Limb (tissue), 2 donors: ENCODE results near the gene TFE3.

Source experiments
- DNase-seq, 2 donors: peaks; one replicate each; pipeline ENCODE4 v3.0.0-alpha.2; 2016; ENCODE audit errors: extremely low spot score in 2 of 2

The TFE3 gene

DNA sequence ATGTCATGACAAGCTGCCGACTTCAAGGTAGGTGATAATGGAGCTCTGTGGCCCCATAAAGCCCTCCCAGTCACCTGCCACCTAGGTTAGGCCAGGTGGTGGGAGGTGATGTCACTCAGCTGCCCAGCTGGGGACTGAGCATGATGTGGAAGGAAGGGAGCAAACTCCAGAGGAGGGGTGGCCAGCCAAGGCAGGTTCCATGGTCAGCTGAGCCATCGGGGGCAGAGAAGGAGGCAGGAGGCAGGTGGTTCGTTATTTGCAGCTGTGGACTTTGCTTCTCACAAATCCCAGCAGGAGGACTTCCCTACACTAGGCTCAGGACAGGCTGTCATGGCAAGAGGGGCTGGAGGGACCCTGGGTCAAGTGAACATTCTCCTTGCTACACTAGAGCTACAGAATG lies 17.8 kb upstream of the TFE3 start:
- no peak for DNase-seq

DNA sequence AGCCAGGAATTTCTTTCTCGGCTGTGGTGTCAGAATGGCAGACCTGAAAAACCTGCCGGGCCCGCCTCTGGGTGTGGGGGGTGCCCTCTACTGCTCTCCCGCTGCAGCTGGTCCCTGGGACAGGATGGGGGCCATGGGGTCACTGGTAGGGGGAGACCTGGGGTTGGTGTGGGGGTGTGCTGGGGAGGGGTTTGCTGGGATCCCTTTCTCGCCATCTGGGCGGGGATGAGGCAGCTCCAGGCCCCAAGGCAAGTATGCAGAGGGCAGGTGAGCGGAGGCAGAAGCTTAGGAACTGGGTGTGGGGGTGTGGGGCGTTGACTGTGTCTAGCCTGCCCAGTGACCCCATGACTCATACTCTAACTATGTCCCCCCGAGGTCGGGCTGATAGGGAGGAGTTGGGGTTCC lies 16.5 kb upstream of the TFE3 start:
- no peak for DNase-seq

DNA sequence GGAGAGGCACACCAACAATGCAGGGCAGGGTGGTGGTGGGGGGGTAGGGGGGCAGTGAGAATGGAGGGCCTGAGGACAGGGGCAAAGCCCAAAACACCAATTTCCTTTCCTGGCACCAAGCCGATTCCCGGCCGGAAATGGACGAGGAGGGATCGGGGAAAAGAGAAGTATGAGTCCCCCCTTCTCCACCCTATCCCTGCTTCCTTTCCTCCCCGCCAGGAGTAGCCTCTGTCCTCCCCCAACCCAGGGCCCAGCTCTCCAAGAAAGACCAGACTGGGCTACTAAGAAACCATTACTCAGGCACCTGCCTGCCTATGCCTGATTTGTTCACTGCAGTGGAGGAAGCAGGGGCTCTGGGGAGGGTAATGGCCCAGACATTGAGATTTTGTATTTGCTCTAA lies 16.0 kb upstream of the TFE3 start:
- DNase-seq = no peak

DNA sequence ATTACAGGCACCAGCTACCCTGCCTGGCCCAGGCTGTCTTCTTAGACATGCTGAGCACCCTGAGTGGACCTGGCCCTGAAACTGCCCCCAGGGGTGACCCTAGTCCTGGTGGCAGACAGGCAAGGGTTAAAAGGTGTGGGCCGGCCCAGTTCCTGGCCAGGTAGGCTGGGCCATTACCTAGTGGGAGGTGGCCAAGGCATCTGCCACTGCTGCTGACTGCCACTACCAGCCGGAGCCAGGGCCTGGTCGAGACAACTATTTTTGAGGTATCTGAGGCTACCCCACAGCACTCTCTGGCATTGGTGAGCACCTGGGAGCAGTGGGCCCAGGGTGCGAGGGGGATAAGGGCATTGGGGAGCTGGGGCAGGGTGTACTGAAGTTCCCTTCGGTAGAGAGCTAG lies 15.6 kb upstream of the TFE3 start, which contains the start of gene CCDC120:
CCDC120 (plus strand) TSS at position 206 of the 400 bp plus-strand sequence. CDS start 3,043 bp downstream, outside the sequence.
- DNase-seq = no peak

DNA sequence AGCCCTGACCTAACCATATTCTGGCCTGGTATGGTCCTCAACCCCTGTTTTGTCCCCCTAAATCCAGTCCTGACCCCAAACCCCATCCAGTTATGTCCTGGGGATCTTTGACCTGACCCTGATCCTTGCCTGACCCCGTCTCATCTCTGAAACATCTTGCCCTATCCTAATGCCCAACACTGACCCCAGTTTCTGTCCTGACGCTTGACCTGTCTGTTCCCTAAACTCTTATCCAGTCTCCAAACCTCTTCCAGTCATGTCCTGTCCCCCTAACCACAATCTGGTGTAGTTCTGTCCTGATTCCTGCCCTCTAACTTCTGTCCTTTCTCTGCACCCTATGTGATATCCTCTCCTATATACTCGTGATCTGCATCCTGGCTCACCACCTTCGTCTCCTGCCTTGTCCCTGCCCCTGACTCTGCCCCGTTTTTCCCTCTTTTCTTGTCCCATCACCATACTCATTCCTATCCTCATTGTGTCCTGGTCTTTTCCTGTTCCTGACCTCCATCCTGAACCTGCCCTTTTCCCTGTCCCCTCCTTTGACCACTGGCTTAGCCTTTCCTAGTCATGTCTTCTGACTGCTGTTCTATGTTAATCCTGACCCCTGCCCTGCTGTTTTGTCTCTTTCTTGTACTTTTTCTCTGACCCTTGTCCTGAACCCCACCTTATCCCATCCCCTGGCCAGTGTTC lies 11.1 kb upstream of the TFE3 start:
- no peak for DNase-seq

DNA sequence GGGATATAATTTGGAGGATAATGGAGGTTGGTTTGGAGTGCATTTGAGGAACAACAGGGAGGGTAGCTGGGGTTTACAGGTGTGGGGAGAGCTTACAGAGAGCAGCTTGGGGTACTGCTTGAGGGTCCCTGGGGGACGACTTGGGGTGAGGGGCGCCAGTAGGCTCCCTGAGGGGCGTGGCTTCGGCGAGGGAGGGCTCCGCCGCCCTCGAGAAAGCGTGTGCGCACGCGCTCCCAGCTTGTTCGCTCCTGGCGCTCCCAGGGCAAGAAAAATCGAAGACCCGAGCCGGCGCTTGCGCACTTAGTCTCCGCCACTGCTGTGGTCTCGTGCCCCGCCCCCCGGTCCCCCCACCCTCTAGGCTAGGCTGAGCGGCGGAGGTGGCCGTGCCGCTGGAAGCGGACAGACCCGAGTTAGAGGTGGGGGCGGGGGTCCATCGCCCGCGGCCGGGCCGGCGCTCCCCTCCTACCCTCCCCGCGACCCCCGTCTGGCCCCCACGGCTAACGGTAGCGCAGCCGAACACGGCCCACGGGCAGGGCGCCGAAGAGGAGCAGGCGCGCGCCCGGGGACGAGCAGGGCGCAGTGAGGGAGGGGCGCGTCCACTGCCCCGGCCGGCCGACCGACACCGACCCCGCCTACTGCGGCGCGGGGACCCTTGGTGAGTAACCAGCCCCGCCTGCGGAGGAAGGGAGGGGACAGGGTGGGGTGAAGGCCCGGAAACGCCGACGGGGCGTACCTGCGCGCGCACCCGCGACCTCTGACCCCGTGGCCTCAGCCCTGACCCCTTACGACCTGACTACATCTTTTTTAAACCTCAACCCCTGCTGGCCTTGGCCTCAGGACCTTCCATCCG lies 10.3 kb upstream of the TFE3 start:
- peak; percentile 69 to 85 for DNase-seq

DNA sequence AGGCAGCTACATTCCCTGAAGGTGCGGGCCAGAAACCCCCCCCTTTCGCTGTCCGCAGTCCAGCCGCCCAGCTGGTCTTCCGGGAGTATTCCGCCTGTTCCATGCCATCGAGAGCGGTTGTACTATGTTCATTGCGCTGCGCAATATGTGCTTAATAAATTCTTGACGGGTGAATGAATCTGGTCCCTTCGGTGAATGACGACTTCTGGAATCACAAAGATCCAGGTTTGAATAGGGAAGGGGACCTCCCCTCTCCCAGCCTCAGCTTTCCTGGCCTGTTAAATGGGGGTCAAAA lies 777 bp upstream of the TFE3 start:
- DNase-seq = no peak

DNA sequence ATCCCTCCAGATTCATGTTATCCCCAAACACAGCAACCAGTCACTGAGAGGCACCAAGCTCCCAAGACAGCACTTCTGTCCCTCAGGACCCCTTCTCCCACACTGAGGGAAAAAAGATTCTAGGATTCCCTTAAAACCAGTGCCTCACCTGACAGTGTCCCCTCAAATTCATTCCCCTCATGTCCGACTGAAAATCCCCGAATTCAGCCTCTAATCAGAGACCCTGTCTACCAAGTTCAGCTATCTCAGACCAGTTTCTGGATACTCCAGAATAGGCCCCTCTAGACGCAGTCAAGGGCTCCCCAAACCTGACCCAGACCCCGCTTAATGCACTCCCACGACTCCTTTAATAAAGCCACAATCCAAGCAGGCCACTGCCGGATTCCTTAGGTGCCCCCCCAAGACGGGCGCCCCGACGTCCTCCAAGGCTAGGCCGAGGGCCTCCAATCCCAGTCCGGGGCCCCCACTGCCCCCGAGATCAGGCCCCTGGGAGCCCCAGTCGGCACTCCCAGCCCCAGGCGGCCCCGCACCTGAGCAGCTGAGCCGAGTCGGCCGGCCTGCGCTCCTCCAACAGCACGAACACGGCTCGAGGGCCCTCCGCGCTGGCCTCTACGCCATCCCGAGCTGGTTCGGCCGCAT lies 457 bp downstream of the TFE3 start:
- DNase-seq = no peak

DNA sequence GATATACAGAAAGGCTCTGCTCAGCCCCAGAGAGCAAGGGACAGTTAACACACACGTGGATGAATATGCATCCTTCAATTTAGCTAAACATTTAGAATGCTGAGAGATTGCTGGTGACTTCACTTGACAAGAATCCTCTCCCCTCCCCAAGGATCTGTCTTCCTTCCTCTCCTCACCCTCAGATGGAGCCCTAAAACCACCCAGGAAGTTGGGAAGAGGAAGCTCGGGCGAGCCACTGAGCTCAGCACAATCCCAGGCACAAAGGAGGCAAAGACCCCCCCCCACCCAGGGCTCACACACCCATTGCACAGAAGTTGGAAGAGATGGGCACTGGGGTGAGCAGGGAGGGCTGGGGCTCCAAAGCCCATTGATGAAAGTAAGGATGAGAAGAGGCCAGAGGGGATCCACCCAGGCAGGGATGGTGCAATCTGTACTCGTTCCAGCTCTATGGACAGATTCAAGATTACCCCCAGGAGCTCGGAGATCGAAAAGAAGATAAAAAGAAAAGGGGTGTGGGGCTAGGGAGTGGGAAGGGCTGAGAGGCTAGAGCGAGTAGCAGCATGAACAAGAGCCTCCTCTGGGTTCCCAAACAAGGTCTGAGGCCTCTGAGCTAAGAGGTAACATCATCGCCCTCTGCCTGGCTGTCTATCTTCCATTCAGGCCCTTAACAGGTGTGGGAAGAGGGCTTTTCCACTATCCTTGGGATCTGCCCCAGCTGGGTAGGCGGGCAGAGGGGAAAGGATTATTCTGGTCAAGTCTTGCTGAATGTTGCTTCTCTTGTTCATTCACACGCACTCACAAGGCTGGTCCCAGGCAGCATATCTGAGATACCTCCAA lies 1.2 kb downstream of the TFE3 start:
- no peak for DNase-seq

DNA sequence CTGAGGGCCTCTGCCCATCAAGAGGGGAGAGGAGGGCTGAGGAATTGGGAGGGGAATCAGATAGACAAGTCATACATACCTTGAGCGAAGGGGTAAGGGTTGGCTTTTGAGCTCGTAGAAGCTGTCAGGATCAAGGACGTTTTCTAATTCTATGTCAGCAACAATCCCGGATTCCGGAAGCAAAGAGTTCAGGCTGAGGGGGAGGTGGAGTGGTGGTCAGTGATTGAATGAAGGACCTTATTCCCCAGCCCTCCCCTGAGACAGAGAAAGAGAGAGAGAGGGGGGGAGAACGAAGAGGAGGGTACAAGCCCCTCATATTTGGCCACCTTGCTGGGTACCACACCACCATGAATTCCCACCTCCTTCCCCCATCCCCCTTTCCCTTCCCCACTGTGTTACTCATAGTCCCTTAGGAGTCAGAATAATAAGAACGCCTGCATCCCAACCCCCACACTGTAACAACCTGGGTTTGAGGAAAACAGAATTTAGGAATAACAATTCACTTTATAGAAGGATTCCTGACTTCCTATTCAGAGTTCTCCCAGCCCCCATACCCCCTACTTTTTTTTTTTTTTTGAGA lies 2.7 kb downstream of the TFE3 start:
- DNase-seq = no peak

DNA sequence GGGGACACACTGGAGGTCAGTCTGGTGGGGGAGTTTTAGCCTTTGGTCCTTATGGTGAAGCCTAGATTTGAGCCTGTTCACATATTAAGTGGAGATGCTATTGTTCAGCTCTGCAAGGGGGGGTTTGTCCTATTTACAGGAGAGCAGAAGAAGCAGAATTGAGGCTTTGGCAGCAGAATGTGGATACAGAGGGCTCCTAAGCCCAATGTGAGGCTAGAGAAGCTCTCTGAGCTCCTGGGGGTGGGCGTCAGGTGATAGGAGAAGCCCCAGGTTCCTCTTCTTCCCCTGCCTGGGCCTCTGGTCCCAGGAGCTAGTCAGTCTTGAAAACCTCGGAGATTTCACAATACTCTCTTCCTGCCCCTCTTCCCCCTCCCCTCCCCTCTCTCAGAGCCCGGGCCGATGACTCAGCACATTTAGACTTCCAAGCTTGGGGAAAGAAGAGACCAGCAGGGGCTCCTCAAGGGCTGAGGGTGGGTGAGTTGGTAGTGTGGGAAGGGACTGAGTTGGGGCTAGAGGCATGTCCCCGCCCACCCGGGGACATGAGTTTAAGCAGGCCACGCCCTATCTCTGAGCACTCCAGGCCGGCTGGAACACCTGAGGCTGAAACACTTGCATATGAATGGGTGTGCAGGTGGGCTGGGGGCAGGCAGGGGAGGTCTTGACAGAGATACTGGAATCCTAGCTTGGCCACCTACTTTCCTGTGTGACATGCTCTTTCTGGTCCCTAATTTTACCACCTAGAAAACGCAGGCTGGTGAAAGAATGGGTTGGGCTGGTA lies 3.4 kb downstream of the TFE3 start:
- DNase-seq = peak; percentile 2 to 39

DNA sequence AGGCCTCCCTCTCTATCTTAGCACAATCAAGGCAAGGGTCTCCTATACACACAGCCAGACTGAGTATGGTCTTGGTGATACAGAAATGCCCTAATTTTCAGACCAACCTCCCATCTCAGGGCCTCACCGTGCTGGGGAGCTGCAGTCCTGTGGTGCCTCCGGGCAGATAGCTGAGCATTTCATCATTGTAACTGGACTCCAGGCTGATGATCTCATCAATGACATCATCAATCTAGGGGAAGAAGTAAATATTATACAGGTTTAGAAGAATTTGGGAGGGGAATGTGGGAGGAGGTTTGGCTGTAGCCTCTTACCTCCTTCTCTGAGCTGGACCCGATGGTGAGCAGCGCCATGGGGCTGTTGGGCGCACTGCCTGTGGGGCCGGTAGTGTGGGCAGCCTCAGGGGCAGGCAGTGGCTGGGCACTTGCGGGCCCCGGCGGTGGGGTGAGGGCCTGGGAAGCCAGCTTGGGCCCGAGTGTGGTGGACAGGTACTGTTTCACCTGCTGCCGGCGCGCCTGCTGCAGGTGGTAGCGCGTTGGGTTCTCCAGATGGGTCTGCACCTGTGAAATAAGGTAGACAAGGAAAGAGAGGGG lies 5.2 kb downstream of the TFE3 start:
- DNase-seq = no peak

DNA sequence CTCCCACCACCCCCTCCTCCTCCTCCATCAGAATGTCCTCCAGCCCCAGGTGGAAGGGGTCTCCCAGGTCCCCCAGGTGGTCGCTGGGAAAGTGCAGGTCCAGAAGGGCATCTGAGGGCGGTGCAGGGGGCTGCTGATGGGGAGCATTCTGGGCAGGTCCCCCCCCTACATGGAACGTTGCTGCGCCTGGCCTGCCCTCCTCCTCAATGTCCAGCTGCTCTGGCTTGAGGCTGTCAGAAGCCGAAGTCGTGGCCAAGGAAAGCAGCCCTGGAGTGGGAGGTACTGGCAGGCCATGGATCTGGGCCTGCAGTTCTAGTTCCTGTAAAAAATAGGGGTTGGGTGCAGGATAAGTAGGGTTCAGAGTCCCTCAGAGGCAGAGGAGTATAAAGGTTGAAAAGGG lies 12.9 kb downstream of the TFE3 start:
- no peak for DNase-seq

DNA sequence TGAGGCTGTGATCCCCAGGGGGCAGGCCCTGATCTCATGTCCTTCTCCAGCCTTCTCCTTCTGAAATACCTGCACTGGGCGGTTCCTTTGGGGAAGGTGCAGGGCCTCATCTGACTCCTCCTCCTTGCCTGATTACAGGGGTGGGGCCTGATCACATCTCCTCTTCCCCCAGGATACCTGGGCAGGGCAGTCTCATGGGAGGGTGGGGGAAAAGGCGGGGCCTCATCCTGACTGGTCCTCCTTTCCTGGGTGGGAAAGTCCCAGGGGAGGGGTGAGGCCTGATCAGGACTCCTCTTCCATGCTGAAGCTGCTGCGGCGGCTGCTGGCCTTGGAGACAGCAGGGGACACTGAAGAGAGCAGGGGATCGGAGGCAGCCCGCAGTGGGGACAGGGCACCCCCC lies 13.3 kb downstream of the TFE3 start:
- no peak for DNase-seq

DNA sequence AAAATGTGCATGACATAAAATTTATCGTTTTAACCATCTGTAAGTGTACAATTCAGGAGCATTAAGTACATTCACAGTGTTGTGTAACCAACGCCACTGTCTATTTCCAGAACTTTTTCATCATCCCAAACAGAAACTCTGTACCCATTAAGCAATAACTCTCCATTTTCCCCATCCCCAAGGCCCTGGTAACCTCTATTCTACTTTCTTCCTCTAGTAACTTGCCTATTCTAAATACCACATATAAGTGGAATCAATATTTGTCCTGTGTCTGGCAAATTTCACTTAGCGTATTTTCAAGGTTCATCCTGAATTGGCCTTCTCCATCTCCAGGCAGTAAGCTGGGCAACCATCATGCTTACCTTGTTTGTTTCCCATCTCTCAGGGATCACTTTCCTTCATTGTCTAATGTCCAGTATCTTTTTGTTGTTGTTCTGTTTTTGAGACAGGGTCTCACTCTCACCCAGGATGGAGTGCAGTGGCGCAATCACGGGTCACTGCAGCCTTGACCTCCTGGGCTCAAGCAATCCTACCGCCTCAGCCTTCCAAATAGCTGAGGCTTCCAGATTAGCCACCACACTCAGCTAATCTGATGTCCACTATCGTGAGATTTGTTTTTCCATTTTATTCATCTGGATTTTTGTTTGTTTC lies 23.4 kb downstream of the TFE3 start:
- no peak for DNase-seq

DNA sequence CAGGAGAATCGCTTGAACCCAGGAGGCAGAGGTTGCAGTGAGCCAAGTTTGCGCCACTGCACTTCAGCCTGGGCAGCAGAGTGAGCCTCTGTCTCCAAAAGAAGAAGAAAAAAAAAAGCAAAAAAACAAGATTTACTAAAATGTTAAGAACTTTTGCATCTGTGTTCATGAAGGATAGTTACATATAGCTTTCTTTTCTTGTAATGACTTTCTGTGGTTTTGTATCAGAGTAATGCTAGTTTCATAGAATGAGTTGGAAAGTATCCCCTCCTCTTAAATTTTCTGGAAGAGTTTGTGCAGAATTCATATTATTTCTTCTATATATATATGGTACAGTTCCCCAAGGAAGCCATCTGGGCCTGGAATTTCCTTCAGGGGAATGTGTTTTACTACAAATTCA lies 24.1 kb downstream of the TFE3 start:
- no peak for DNase-seq

DNA sequence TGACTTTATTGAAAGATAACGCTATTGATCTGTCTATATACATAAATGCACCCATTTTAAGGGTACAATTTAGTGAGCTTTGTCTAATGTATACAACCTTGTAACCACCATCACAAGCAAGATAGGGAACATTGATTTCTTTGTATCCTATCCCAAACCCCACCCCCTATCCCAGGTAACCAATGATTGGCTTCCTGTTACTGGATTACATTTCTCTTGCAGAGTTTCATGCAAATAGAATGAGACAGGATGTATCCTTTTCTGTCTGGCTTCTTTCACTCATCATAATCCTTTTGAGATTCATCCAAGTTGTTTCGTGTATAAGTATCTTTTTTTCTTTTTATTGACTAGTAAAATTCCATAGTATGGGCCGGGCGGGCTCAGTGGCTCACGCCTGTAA lies 39.5 kb downstream of the TFE3 start:
- DNase-seq = no peak

DNA sequence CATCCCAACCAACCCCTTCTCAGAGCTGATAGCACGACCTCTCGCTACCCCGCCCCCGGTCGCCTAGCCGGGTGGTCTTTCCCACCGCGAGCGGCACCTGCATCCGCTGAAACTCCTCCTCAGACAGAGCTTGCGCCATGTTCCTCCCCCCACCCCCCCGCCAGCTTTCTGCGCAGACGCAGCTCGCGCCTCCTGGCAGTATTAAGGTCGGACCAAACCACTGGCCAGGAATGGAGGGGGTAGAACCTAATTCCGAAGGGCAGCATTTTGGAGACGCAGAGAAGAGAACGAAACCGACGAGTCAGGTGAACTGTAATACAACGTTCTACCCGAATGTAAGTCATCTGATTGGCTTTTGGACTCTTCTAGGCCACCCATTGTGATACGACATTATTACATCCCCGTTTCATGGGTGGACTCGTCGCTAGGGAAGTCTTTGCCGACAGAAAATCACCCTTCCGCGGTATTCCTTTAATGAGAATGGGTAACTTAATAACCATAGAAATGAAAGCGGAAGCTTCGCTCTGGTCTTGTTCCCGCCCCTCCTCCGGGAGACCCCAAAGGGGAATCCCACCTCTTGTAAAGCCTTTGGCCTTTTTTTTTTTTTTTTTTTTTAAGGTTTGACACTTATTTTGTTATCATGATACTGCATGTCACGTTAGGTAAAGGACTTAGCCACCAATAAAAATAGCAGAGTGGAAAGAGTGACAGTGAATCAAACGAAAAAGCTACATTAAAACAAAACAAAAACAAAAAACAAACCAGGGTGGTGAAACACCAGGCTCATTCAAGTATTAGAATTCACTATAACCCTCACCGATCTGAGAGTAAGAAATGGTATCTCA lies 40.8 kb downstream of the TFE3 start, which contains the start of gene GRIPAP1:
GRIPAP1 (minus strand) TSS at position 174 of the 845 bp plus-strand sequence; CDS start at position 139, 35 bp downstream.
- peak; percentile 72 to 86 for DNase-seq
